Kidney capillary endothelial cell (primary cell): ENCODE data around the gene NEXN.

Source experiments
- DNase-seq: peaks from one replicate; pipeline ENCODE4 v3.0.0-alpha.2; 2018; ENCODE audit warnings: low spot score

The NEXN gene

DNA sequence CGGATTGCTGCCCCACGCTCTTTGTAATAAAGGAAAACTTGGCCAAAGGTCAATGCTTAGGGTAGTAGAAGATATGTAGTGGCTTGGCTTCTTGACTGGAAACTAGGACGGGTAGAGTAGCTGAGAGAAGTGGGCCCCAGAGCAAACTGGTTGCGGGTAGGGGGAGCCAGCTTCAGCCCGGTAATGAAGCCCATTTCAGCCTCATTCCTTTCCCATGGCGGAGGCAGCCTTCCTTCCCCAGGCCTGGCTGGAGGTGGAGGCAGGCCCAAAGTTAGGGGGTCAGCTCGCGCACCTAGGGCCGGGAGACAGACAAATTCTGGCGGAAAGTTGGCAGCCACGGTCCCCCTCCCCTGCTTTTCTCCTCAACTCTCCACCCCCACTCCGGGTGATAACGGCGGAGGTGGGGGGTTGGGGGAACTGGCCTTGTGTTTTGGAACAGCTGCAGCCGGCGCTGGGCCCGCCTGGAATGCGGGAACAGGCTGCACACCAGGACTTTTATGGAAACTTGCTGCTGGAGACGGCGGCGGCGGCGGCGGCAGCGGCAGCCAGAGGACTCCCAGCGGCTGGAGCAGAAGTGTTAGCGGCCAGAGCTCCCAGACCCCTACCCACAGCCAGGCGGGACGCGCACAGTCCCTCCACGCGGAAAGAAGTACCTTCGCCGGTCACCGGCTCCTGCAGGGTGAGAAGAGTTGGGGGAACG is at the start of gene NEXN:
NEXN (plus strand) TSS at position 544 of the 700 bp plus-strand sequence. CDS start 27,483 bp downstream, outside the sequence.
- DNase-seq = peak; percentile 36

DNA sequence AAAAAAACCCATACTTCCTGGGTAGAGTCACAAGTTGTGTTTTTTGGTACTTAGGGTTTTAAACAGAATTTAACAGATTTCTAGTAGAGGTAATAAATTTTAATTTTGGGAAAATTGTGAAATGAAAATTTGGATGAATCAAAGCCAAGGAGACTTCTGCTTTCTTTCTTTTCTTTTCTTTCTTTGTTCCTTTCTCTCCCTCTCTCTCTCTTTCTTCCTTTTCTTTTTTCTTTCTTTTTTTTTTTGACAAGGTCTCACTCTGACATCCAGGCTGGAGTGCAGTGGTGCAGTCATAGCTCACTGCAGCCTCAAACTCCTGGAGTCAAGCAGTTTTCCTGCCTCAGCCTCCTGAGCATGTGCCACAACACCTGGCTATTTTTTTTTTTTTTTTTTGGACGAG is 46.9 kb upstream of the NEXN start:
- no peak for DNase-seq

DNA sequence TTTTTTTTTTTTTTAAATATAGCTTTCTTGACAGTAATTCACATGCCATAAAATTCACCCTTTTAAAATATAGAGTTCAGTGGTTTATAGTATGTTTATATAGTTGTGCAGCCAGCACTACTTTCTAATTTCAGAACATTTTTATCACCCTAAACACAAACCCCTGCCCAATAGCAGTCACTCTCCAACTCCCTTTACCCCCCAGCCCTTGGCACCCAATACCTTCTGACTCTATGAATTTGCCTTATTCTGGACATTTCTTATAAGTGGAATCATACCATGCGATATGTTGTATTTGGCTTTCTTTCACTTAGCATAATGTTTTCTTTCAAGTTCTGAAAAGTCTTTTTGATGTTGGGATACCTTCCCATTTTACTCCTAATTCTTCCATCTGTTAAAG is 42.5 kb upstream of the NEXN start:
- no peak for DNase-seq

DNA sequence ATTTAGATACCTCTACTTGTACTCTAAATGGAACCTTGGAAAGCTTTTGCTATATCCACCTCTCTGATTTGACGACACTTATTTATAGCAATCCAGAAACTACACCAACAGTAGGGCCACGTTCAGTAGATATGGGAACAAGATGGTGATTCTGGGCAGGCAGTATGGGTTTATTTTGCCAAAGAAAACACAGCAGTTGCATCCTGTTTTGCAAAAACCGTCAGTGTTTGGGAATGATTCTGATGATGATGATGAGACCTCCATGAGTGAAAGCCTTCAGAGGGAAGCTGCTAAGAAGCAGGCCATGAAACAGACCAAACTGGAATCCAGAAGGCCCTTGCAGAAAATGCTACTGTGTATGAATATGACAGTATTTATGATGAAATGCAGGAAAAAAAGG is 41.5 kb upstream of the NEXN start:
- DNase-seq = no peak

DNA sequence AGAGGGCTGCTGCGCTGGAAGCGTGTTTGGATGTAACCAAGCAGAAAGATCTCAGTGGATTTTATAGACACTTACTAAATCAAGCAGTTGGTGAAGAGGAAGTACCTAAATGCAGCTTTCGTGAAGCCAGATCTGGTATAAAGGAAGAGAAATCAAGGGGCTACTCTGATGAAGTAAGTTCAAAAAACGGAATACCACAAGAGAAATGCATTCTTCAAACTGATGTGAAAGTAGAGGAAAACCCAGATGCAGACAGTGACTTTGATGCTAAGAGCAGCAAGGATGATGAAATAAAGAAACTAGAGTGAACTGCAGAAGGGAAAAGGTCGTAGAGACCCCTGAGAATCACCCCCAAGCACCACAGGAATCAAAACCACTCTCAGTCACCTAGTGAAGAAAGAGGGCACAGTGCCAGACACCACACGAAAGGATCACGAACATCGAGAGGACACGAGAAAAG is 40.8 kb upstream of the NEXN start:
- no peak for DNase-seq

DNA sequence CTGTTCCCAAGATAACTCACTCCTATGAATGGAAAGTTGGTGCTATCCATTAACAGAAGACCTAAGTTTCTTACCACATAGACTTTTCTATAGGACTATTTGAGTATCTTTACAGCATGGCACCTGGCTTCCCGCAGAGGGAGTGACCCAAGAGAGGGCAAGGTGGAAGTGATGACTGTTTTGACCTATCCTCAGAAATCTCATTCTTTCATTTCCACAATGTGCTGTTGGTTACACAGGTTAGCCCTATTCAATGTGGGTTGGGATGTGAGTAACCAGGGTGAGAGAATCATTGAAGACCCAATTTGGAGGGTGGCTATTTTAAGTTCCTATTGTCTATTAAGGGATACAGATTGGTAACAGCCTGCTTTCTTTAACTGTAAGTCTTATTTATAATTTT is 38.3 kb upstream of the NEXN start:
- no peak for DNase-seq

DNA sequence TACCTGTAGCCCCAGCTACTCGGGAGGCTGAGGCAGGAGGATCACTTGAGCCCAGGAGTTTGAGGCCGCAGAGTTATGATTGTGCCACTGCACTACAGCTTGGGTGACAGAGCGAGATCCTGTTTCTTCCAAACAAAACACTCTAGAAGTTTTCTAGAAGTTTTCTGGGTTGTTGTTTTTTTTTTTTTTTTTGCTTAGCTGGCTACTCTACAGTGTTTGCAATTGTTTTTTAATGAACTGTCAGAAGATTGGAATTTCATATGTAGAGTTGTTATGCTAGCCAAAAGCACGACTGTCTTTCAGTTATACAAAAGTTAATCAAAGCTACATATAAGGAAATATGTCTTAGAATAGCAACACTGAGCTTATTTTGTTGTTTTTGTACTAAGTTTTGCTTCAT is 30.9 kb upstream of the NEXN start:
- DNase-seq = no peak

DNA sequence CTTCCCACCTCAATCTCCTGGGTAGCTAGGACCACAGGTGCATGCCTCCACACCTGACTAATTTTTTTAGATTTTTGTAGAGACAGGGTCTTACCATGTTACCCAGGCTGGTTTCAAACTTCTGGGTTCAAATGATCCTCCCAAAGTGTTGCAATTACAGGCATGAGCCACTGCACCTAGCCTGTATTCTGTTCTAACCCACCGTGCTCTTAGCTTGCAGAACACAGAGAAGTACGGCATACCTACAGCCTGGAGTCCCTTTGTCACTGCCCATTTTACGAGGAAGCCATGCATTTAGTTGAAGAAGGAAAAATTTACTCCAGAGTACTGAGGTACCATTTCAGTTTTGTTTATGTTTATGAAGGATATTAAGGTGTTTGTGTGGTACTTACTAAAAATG is 29.7 kb upstream of the NEXN start:
- no peak for DNase-seq

DNA sequence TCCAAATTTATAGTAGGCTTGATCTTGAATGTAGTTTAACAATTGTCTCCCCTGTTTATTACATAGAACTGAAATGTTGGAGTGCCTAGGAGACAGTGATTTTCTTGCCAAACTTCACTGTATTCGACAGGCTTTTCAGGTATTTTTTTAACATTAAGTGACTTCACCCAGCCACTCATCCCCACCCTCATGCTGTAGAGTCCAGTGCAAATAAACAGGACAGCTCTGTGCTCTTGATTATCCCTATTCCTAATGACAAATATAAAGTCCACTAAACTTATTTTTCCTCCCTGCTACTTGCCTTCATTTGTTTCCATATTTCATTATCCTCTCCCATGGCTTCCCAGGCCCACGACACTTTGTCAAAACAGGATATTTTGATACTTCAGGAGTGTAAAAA is 29.2 kb upstream of the NEXN start:
- DNase-seq = no peak

DNA sequence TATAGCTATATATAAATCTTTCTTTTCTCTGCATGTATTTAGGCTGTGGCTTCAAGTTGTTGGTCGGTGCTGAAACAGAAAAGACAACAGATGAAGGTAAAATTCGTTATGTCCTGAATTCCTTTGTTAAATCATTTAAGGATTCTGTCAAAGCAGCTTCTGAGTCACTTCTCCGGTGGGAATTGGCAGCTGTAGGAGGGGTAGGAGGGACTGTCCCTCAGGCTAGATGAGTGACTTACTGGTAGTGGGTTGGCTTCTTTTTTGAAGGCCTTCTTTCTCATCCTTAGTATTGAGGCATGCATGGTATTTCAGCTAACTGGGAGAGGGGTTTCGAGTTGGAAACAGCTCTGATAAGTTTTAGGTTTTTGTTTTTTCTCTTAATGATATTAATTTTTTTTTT is 22.1 kb upstream of the NEXN start:
- DNase-seq = no peak

DNA sequence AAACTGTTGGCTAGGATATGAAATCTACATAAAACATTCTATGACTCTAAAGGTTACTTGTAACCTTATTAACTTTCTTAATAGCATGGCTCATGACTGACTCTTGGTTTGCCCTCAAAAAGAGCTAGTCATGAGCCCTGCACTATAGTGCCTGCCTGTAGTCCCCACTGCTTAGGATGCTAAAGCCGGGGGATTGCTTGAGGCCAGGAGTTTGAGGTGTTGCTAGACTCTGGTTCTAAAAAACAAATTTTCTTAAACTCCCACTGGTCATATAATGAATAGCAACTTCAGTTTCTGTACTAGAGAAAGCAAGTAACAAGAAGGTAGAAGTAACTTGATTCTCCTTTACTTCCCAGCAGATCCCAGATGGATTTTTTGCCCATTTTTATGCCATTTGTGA is 15.8 kb upstream of the NEXN start:
- no peak for DNase-seq

DNA sequence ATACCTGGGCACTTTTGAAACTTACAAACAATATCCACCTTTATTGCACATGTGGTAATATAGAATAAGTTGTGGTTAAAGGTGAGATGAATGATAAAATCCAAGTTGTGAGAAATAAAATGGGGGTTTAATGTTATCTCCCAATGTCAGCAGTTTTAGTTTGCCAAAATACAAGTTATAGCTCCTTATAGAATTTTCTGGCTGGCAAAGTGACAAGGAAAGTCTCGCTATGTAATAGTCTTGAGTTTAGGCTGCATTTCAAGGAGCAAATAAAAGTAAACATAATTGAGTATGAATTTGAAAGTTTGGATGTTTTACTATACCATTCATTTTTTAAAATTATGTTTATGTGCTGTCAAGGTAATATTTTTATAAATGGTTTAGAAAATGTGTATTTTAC is 15.0 kb upstream of the NEXN start:
- no peak for DNase-seq

DNA sequence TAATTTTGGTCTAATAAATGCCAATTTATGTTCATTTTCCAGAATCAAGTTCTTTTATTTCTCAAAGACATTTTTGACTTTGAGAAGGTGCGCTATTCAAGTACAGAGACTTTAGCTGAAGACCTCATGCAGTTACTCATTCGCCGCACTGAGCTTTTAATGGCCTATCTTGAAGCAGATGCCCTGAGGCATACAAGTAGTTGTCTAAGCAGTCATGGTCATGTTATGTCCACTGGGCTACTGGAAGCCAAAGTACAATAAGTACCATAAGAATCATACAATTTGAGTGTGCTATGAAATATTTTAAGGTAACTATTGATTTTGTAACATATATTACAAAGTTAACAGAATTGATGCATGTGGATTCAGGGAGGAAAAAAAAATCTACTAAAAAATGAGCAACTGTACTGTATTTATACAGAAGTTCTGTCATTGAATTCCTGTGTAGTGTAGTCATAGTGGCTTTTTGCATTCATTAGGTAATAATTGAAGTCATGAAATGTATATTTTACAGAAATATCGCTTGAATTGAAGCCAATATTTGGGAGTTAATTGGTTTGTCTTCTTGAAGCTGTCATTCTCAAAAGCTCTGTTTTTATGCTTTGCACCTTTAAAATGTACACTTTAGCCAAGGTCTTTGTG is 13.5 kb upstream of the NEXN start:
- DNase-seq = no peak

DNA sequence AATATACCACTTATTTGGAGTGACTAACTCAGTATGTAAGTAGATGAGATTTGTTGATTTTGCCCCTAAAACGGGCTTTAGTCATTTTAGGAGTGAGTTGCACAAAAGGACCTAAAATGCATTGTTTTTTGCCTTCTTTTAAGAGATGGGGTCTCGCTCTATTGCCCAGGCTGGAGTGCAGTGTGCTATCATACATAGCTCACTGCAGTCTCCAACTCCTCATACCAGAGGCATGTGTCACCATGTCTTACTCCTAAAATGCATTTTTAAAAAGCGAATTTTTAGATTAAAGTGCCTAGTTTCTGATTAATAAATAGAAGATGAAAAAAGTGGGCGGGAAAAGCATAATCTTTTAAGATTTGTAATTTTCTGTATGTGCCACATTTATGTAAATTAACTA is 11.5 kb upstream of the NEXN start:
- no peak for DNase-seq

DNA sequence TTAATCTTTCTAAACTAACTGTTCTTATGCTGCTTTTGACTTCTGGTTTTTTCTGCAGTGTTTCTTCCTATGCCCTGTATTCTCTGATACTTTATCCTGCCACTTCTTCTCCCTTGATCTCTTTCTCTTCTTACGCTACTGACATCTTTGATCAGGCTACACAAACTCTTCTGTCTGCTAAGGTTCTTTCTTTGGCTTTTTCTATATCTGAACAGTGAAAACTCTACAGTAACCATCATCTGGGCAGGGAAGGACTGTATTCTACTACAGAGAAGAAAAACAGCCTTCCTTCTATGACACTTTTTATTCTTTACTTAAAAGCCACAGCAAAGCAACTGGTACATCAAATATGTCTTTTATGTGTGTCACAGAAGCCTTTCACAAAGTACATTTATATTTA is 7.4 kb upstream of the NEXN start:
- DNase-seq = no peak

DNA sequence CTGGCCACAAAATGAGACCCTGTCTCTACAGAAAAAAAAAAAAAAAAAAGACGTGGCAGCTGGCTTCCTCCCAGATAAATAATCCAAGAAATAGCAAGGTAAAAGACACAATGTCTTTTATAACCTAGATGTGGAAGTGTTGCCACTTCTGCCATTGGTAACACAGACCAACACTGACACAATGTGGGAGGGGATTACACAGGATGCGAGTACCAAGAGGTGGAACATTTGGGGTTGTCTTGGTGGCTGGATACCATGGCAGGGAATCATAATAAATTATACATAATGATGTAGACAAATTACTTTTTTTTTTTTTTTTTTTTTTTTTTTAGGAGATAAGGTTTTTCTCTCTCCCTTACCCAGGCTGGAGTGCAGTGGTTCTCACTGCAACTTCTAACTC is 6.0 kb upstream of the NEXN start:
- DNase-seq = no peak

DNA sequence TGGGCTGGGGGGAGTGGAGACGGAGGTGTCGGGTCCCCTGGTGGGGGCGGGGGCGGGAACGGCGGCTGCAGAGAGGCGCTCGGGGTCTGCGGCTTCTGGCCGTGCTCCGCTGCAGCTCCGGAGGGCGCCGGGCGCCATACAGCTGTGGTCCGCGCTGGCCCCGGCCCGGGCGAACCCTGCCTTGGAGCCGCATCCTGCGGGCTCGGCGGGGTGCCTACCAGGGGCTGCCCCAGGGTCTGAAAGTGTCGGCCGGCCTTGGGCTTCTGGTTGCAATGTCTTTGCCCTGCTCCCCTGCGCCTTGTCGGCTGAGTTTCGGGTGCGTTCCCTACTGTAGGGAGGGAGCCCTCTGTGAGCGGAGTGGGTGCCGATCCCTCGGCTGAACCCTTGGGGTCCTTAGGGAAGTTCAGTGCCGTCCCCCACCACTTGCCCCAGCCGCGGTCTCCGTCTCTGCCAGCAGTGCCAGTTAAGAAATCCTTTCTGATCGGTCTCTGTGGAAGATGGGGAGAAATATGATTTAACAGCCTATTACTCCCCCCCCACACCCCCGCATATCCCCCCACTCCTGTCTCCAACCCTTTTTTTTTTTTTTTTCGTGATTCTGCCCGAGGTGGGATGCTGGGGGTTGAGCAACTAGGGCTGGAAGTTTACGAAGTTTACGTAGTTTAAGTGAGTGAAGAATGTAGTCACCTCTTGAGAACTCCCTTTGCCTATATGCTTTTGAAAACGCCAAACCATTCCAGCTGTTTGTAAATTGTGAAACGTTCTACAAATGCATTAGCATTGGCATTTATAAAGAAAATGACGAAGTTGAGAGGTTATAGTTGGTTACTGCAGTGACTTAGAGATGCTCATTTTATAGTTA is 588 bp downstream of the NEXN start:
- no peak for DNase-seq

DNA sequence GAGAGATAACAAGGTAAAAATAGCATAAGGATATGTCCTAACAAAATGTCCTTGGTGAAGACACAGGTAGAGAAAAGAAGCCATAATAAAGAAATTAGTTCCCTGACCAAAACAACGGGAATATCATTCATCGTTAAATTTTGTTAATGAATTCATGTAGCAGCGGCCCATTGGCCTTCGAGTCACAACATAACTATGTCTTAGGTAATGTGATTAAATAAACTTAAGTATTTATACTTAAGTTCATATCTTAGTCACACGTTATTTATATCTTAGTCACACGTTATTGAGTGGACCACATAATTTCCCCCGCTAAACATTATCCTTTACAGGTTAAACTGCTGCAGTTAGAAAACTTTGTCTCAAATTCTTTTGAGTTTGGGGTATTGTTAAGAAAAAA is 1.2 kb downstream of the NEXN start:
- DNase-seq = peak; percentile 38

DNA sequence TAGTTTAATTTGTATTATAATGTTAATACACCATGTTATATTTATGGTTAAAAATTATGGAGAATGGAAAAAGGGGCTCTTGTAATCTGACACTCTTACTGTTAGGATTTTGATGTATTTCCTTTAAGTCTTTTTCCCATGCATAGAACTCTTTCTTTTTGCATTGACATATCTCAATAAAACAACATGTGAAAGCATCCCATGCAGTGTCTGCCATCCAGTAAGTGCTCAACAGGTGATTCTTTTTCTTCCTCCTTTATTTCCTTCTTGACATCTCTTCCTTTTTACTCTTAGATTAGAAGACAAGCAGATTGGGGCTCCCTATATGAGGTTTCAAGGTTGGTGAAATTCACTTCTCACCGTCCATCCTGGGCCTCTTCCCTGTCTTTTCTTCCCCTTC is 2.8 kb downstream of the NEXN start:
- no peak for DNase-seq

DNA sequence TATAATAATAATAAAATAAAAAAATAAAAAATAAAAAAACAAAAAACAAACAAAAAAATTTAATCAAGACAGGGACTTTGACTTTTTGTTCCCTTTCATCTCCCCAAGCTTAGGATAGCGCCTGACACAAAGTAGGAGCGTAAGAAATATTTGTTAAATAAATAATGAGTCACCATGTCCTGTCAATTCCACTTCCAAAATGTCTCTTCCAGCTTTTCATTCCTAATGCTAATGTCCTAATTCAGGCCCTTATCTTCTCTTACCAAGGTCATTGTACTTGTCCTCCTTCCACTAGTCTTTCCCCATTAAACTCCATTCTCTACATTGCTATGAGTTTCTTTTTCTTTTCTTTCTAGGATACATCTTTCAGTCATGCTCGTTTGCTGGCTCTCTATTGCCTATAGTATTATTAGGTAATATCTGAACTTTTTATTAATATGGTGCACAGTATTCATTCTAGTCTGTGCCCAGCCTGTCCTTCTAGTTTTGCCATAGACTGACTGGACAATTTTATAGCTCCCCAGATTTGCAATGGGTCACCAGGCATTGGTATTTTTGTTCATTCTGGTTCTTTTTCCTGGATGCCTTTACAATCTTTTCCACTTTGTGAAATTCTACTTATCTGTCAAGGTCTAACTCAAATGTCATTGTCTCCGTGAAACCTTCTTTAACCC is 11.4 kb downstream of the NEXN start:
- no peak for DNase-seq

DNA sequence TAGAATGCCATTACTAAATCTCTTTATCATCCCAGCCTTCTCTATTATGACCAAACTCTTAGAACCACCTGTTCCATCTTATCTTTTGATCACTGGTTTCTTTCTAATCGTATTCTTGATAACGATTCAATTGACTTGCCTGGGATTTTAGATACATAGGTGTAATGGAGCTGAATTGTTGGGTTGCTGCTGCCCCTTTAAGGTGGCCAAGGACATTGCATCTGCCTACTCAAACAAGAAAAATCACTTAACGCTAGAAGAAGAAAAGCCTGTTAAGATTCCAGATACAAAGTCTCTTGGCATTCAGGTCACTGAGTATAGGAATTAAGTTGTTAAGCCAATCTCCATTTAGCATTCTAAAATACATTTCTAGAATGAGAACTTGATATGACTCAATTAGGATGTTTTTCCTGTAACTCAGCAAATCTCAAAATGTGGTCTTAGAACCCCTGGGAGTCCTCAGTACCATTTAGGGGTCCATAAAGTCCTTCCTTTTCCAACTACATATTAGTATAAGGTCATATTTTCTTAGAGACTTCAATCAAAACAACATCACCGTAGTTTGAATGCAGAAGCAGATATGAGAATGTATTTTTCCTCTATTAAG is 12.4 kb downstream of the NEXN start:
- no peak for DNase-seq

DNA sequence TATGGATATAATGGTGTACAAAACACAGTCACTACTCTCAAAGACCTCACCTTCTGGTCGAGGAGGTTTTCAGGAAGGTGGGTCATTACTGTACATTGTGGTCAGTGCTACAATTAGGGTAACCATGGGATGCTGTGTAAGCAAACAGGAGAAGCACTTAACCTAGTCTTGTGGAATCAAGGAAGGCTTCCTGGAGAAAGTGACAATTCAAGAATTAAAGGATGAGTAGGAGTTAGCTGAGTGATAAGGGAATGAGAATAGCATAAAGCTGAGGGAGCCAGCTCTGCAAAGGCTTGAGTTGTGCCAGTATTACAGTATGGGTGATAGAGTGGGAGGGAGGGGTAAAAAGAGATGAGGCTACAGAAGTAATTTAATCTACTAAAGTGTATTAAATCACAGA is 17.2 kb downstream of the NEXN start:
- no peak for DNase-seq
